HG02870 (cell line): ENCODE measurements around the gene ZNF385C.

ENCODE experiments used
- ATAC-seq: cut with Tn5 transposase; IDR thresholded peaks from one replicate; pipeline ENCODE4 v1.9.1; 2021; ENCODE audit warnings: mild to moderate bottlenecking, moderate library complexity; ENCODE audit not compliant: unreplicated experiment

The ZNF385C gene

DNA sequence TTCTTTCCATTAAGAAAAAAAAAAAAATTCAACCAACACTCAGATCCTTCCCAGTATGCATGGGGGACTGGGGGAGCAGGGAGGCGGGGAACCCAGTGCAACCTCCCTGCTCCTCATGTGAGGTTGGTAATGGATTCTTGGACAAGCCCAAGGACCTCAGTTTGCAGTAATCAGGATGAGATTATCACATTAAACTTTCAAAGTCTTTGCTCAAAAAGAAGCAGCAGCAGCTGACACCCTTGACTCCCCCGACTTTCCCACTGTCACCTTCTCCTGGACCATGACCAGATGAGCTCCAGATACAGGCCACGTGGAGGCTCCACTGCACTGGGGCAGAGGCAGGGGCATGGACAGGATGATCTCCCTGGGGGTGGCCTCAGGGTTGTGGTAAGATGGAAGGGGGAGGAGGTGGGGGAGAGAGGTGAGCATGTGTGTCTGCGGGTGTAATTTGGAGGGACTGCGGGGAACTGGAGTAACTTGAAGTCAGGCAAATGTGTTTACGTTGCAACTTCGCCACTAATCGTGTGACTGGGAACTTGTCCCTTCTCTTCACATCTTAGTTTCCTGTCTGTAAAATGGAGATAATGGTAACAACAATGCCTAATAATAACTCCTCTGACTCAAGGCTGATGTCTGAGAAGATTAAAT, 19.8 kb downstream of the ZNF385C start:
- no peak for ATAC-seq

DNA sequence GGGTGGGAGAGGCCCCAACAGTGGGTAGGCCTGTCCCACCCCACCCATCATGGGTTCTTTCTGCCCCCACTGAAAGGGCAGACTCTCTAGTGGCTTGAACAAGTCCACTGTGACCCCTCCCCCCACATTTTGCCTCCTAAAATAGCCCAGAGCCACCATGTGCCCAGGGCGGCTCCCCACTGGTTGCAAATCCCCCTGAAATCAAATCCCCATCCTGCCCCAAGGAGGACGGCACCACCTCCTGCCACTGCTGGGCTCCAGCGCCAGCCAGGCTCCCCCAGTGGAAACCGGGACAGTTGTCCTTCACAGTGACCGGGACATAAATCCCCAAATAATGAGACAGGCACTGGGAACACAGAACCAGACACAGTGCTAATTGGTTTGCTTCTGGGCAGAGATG, 20.5 kb downstream of the ZNF385C start:
- ATAC-seq = no peak

DNA sequence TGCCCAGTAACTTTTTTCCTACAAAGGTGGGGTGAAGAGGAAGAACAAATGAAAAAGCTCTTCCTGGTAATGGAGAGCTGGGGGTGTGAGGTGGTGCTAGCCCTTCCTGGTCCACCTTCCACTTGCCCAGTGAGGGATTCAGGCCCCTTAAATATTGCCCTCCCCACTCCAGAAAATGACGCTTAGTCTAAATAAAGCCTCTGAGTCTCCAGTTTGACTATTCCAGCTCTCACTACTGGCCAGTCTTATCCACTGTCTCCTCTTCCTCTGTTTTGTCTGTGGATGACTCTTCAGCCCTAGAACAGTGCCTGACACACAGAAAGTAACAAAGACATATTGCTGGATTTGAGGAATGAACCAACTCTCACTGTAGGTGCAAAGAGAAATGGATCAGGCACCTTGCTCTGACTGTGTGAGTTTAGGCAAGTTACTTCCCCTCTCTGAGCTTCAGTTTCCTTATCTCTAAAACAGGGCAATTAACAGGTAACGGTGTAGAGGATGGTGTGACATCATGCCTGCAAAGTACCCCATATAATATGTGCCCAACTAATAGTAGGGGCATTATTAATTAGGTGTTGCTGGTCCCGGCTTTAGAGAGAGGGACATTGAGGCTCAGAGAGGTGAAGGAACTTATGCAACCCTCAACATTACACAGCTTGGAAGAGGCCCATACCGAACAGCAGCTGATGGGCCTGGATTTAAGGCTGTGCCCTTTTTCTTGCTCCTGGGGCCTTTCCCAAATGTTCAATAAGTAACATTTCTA, 21.3 kb downstream of the ZNF385C start:
- no peak for ATAC-seq

DNA sequence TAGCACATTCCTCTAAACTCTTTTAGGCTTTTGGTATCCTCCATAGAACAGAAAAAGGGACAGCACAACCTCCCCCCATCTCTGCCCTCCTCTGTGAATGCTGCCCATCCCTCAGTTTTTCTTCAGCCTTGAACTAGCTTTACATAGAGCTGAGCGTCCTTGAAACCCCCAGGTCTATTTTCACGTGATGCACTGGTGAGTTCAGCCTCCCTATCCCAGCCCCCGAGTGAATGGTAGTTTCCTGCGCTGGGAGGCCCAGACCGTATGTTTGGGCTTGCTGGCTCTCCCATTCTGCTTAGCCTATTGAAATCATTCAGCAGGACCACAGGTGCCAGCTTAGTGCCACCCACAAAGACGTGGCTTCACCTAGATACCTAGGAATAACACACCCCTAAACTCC, 22.5 kb downstream of the ZNF385C start:
- ATAC-seq = no peak

DNA sequence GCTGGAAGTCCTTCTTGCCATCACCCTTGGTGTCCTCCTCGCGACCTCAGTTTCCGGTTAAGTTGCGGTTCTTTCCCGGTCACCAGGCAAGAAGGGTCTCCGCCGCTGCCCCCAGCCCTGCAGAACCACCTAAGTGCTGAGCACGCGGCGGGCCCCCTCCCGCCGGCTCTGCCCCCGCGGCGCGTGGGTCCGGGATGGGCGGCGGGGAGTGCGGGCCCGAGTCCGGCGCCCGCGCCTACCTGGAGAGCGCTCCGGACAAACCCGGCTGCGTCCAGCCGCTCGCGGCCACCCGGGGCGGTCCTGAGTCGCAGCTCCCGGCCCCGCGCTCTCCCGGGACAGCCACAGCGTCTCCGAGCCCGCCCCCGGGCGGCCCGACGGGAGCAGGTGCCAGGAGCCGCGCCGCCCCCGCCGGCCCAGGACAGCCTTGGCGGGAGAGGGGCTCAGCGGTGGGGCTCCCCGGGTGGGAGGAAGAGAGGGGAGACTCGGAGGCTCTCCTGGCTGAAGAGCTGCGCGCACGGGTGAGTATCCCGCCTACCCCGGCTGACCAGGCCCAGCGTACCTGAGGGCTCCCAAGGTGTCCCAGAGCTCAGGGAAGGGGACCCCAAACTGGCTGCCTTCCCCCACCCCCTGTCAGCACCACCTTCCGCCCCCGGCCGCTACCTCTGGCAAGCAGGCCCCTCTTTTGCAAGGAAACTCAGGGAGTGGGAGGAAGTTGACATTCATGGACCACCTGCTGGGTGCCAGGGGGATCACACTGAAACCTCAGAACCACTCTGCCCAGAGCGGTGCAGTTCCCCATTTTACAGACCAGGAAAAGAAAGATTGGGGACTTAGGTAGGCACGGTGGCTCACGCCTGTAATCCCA, 25.7 kb downstream of the ZNF385C start:
- no peak for ATAC-seq

DNA sequence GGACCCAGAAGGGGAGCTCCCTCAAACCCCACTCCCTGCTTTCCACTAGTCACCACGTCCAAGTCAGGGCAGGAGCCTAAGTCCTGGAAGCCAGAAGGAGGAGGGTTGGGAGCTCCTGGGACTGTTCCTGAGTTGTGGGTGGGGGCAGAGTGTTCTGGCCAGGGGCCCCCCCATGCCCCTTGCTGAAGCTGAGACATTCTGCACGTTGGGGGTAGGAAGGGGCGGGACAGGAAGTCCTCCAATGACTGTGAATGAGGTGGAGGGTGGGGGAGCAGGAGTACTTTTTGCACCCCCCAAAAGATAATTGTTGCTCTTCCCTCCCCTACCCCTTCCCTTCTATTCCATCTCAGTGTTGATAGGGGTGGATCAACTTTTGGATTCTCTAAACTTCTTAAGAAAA, 26.5 kb downstream of the ZNF385C start:
- no peak for ATAC-seq

DNA sequence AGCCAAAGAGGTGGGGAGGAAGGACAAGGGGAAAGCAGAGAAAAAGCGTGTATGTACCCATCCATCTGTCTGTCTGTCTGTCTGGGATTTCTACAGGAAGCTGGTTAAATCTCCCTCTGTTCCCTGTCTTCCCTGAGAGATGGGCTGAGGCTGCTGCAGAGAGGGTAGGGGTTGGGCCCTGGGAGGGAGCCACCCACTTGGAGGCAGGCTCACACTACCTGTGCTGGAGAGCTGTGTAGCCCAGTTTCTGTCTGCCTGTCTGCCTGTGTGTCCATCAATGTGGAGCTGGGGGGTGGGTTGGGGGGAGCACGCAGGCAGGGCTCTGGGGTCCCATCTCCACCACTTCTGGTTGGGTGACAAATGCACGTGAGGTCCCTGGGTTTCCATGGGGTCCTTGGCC, 29.3 kb downstream of the ZNF385C start:
- ATAC-seq = no peak

DNA sequence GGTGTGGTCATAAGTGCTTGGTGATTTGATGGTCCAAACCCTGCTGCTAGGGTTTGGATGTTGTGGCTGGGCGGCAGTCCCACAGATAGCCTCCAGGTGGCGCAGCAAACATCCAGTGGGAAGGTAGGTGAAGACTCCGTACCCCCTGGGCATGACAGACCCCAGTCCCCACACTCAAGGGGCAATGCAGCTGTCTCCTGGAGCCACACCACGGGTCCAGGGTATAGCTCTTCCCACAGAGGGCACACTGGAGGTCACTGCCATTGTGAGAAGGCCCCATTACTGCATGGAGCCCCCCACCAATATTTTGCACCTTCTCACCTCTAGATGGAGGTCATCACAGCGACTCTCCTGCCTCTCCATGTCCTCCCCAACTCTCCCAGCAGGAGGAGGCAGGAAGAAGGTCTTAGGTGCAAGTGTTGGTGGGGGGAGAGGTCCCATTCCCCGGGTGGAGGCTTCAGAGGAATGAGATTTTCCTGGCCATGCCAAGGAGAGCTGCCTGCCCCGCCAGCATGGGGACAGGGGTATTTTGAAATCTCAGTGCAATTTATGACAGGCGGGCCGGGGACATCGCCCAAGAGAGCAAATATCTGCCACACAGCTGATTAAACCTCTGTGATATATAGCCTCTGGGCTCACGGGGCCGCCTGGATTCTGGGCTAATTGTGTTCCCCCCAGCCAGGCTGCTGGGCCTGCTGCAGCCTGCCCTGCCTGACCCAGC, 30.7 kb downstream of the ZNF385C start:
- no peak for ATAC-seq

DNA sequence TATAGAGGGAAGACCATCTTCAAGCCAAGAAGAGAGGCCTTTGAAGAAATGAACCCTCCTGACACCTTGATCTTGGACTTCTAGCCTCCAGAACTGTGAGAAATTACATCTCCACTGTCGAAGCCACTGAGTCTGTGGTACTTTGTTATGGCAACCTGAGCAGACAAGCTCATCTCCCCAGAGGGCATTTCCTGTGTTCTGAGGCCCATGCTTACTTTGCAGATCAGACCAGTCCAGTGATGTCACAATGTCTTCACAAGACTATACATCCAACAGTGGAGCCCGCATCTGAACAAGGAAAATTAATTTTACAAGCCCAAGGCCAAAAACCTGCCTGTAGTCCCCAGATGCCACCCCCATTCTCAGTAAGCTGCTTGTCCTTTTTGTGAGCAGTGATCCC, 33.1 kb downstream of the ZNF385C start:
- ATAC-seq = no peak

DNA sequence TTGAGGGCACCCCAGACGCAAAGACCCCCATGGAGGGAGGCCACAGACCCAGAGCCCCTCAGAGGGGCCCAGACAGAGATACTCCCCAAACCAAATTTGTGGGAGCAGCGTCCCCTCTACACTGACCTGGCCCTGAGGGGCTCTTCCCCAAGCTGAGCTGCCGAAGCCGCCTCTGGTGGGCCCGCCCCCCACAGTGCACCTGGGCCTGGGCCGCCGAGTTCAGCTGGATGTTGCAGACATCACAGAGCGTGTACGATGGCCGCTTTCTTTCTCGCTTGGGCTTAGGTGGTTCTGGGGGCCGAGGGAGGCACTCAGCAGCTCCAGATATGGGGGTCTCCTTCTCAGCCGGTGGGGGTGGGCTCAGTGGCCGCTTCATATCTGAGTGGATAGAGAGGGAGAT, 35.6 kb downstream of the ZNF385C start:
- no peak for ATAC-seq

DNA sequence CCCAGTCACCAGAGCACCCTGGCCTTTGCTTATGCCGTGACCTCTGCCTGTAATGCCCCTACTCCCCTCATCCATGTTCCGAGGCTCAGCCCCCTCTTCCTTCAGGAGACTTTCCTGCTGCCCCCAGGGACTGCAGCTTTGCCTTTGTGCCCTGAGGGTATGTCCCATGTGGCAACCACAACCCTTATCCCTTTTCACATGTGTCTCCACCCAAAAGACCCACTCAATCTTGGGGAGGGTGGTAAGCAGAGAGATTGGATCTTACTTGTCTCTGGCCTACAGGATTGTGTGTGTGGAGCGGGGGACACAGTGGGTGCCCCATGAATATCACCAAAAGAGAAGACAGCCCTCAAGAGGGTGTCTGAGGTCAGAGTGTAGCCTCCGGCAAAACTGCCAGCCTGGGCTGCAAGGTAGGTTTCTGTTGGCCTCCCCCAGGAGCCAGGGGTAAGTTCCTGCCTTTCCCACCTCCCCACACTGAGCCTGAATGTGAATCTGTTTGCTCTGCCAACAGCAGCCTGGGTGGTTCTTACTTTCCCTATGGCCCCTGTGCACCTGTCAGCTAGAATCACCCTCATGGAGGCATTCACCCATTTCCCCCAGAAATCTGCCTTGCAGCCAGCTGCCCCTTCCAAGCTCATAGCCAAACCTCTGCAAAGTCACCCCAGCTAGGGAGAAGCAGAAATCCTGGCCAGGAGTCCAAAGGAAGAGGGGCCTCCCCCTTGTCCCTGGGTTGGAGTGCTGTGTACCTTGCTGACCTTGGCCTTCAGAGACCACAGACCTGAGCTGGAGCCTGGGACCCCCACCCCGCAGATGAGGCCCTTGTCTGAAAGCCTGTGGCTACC, 36.4 kb downstream of the ZNF385C start:
- no peak for ATAC-seq

DNA sequence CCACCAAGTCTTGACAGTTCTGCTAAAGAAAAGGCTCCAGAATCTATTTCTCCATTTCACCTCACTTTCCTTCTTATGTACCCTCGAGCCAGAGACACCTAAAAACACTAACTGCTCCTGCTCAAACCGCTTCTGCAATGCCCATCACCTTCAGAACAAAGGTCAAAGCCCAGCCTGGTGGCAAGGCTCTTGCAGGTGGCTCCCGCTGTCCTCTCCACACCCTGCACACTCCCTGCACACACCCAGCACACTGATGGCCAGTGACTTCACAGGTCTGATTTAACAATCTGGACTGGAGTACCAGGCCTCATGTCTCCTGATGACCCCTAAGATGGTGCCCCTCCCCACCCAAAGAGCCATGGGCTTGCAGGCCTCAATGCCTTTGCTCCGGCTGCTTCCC, 38.0 kb downstream of the ZNF385C start:
- ATAC-seq = no peak

DNA sequence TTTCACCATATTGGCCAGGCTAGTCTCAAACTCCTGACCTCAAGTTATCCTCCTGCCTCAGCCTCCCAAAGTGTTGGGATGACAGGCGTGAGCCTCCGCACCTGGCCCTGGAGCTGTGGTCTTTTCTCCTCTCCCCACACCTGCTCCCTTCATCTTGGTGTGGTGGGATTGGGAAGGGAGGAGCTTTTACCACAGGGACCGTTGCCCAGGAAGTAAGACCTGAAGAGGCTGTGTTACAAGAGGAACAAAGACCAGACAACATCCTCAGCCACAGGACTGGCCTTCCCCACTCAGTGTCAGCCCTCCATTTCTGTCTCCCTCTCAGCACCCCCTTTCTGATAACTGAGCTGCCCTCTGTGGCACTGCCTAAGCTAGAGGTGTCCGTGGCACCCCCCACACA, 38.5 kb downstream of the ZNF385C start:
- ATAC-seq = no peak

DNA sequence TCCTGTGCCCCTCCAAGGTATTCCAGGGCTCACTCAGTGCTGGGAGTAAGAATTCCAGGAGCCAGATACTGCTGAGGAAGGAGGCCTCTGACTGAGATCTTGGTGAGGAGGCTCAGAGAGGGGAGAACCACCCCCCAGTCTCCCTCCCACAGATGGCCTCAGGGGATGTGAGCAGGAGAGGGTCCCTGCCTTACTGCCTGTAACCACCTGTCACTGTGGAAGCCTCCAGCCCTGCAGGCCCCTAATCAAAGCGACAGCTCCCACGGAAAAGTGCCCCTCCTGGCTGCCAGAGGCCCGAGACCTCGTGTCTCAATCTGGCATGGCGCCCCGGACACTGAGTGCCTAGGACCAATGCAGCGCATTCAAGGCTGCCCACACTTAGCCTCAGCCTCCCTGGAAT, 40.2 kb downstream of the ZNF385C start:
- ATAC-seq = no peak

DNA sequence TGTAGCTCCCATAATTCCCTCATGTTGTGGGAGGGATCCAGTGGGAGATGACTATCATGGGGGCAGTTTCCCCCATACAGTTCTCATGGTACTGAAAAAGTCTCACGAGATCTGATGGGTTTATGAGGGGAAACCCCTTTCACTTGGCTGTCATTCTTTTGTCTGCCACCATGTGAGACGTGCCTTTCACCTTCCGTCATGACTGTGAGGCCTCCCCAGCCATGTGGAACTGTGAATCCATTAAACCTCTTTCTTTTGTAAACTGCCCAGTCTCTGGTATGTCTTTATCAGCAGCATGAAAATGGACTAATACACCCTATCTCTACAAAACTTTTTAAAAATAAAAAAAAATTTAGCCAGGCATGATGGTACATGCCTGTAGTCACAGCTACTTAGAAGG, 41.6 kb downstream of the ZNF385C start:
- no peak for ATAC-seq

DNA sequence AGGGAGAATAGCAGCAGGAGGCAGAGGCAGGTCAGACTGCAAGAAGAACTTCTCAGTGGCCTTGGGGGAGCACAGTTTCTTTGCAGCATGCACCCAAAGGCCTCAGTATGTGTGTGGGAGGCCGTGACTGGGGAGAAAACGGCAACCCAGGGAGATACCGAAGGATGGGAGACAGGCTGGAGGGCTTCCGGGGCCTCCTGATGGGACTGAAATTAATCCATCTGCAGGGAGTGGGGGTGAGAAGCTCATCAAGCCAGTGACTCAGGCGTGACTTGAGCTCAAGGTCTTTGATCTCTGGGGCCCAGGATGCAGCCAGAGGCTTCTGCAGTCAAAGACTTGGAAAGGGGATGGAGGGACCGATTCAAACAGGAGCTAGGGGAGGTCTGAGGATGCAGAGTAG, 42.8 kb downstream of the ZNF385C start:
- ATAC-seq = no peak

DNA sequence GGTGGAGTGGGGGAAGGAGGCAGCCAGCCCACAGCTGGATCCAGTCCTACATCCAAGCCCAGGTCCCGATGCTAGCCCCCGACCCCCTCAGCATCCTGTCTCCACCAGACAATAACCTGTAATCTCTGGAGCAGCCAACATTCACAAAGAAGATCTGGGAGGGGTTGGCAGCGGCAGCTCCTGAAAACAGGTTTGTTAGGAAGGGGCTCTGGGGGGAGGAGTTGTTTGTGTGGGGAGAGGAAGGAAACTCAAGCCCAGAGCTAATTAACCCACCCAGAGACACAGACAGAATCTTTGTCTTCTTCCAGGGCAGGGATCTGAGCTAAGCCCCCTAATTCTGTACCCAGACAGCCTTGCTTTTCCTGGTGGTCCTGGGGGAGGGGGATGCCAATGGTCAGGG, 43.2 kb downstream of the ZNF385C start:
- no peak for ATAC-seq

DNA sequence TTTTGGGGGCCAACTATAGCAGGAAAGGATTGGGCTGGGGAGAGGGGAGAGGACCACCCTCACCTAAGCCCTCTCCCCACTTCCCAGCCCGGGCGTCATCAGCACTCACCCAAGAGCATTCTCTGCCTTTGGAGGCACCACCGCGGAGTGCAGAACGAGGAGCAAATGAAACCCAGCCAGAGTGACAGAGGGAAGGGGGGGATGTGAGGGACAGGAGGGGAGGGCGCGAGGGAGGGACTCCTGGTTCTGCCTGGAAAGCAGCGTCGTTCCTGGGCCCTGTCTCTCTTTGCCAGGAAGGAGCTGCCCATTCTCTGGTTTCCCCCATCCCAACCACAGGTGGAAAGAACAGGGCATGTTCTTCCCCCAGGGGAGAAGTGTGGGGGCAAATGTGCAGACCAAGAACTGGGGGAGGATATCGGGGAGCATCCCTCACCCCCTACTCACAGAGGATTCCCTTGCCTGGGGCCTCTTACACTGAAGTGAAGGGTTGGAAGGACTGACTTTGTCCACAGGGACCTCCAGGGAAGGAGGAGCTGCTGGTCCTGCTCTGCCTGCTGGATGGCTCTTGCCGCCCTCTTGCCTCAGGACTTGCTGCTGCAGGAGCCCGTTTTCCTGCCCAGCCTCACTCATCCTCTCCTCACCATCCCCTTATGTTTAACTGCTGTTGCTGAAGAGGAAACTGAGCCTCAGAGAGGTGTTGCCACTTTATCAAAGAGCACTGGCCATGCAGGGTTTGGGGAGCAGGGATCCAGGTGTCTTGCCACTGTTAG, 44.4 kb downstream of the ZNF385C start:
- no peak for ATAC-seq

DNA sequence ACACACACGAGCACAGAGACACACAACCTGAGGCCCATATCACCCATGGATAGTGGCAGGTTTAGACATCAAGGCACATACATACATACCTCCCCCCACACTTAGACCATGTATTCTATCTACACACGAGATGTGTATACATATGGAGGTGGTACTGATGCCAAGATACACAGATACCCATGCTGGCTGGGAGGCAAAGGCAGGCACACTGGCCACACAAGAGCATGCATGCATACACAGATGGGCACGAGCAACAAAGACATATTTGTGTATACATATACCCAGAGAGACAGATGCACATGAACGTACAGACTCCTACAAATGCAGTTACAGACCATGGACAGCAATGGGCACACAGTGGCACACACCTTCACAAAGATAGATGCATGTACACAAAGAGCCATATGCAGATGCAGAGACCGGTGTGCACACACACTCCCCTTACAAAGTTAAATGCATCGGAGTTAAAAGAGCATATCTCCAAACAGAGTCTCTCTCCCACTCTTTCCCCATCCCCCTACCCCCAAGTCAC, 45.9 kb downstream of the ZNF385C start:
- ATAC-seq = no peak
